OCI-LY7 (cell line): ENCODE measurements around the gene GSDME. TPM values are rescaled to one million over a fixed set of nuclear protein-coding genes. Genes with fewer than 3 reads are reported as not detected.

Experiments
- BruUV-seq: library from RNA; stranded (reverse); fragments of 400-500 nt; replicated peaks from 2 replicates; lab custom pipeline; 2021; lab: Mats Ljungman, UMichigan
- CTCF ChIA-PET: fragments of 300-600 bp; sonication (Branson Sonifier 250); formaldehyde crosslinking; loops from one replicate; lab custom pipeline; 2022; ENCODE audit warnings: antibody characterized with exemption; ENCODE audit not compliant: unreplicated experiment; lab: Charles Lee
- POLR2A ChIA-PET: fragments of 300-600 bp; sonication (Branson Sonifier 250); formaldehyde crosslinking; loops from one replicate; lab custom pipeline; 2022; ENCODE audit warnings: antibody characterized with exemption; lab: Charles Lee
- DNase-seq: peaks from one replicate; pipeline ENCODE4 v3.0.0-alpha.2; 2015; ENCODE audit warnings: low spot score
- H2AFZ ChIP-seq: fragments of 200-600 bp; sonication (generic), shearing (Covaris generic); 2 replicates; pipeline ENCODE4 v1.6.1; 2014; ENCODE audit warnings: mild to moderate bottlenecking, antibody characterized with exemption, low read length, moderate library complexity
- H3K27ac ChIP-seq: fragments of 200-600 bp; sonication (generic); 2 replicates; pipeline ENCODE4 v1.5.1; 2014; ENCODE audit warnings: mixed run types, low read depth, mild to moderate bottlenecking, moderate library complexity, low read length, inconsistent platforms; ENCODE audit not compliant: poor library complexity, severe bottlenecking
- H3K36me3 ChIP-seq: fragments of 200-600 bp; sonication (generic); 2 replicates; pipeline ENCODE4 v1.6.1; 2014; ENCODE audit warnings: mild to moderate bottlenecking, antibody characterized with exemption, low read length, moderate library complexity, mixed read lengths; ENCODE audit not compliant: insufficient read depth
- H3K4me1 ChIP-seq: fragments of 200-600 bp; sonication (generic); 2 replicates; pipeline ENCODE4 v1.5.1; 2014; ENCODE audit warnings: mild to moderate bottlenecking, low read length; ENCODE audit not compliant: insufficient read depth, poor library complexity, severe bottlenecking
- H3K4me2 ChIP-seq: fragments of 200-600 bp; sonication (generic); 2 replicates; pipeline ENCODE4 v1.6.1; 2014; ENCODE audit warnings: mild to moderate bottlenecking, low read length
- H3K4me3 ChIP-seq: fragments of 200-600 bp; sonication (generic); 2 replicates; pipeline ENCODE4 v1.5.1; 2014; ENCODE audit warnings: mild to moderate bottlenecking, low read depth, low read length; ENCODE audit not compliant: poor library complexity, severe bottlenecking
- H3K79me2 ChIP-seq: fragments of 200-600 bp; sonication (generic); 2 replicates; pipeline ENCODE4 v1.6.1; 2016; ENCODE audit warnings: low read depth, mild to moderate bottlenecking, low read length, moderate library complexity, mixed read lengths; ENCODE audit not compliant: insufficient read depth
- H3K9me2 ChIP-seq: fragments of 200-600 bp; sonication (generic); 2 replicates; pipeline ENCODE4 v1.6.1; 2016; ENCODE audit warnings: mild to moderate bottlenecking, low read length, mixed read lengths; ENCODE audit not compliant: insufficient read depth
- H3K9me3 ChIP-seq: fragments of 200-600 bp; sonication (generic); 2 replicates; pipeline ENCODE4 v1.6.1; 2014; ENCODE audit warnings: mild to moderate bottlenecking, mixed run types, low read length, mixed read lengths
- H4K20me1 ChIP-seq: fragments of 200-600 bp; sonication (generic); 2 replicates; pipeline ENCODE4 v1.6.1; 2014; ENCODE audit warnings: mild to moderate bottlenecking, antibody characterized with exemption, low read length, moderate library complexity, mixed read lengths; ENCODE audit not compliant: insufficient read depth
- EZH2phosphoT487 ChIP-seq: fragments of 200-600 bp; sonication (generic); IDR thresholded peaks from 2 replicates; pipeline ENCODE4 v1.6.1; 2018; ENCODE audit warnings: low read depth, borderline replicate concordance, mild to moderate bottlenecking, mixed run types, antibody characterized with exemption, low read length, moderate library complexity, mixed read lengths
- intact Hi-C: fragments of 100-400 bp; cut with micrococcal nuclease; formaldehyde crosslinking; loops from one replicate; pipeline ENCODE4 v1.10.0; 2022; ENCODE audit not compliant: unreplicated experiment
- total RNA-seq, 2 experiments: library from RNA; depleted of rRNA in 1 of 2; stranded (reverse); fragments of >200 nt in 1 of 2; shearing (Covaris generic) in 1 of 2; gene quantifications; 2 replicates each; pipeline ENCODE4 v1.2.3, GENCODE V29; 2014 to 2022
- TF ChIP-seq, protein P1 (sequence below): fragments of 200-600 bp; sonication (generic); conservative IDR thresholded peaks from 2 replicates; pipeline ENCODE4 v1.5.1; 2014; ENCODE audit warnings: mild to moderate bottlenecking, antibody characterized with exemption, low read length, moderate library complexity, mixed read lengths

The GSDME gene
- total RNA-seq, 2 experiments from 2014 or later: 33.0 to 41.7 TPM

DNA sequence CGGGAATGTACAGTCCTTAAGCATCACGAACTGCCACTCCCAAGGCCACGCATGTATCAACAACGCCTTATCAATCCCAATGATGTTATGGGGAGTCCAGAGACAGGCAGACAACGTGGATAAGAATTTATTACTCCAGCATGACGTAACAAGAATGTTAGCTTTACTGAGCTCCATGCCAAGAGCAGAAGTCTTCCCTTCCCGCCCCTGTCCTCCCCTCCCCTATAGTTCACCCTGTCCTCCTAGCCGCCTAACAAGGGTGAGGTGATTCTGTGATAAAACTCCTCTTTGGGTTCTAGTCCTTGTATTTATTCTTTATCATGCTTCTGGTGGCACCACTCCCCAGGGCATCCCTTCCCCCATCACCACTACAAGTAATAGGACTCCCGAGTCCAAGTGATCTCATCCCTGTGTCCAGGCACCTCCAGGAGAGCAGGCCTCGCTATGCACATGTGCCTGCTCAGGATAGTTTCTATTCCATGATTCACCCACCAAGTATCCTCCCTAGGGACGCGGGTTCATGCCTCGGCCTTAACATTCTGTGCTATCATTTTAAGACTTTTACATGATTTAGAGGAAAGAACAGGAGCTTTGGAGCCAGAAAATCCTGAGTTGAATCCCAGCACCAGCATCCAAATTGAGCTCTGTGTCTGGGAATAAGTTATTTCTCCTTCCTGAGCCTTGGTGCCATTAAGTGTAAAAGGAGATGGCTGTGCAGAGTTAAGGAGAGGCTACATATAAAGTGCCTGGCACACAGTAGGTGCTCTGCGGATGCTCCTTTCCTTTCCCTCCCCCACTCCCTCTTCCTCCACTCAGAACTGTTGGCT lies 15.4 kb downstream of the GSDME start:
- no peaks in the 10 kb centered on the region for H3K36me3 ChIP-seq
- H3K4me1 ChIP-seq: no peaks in the 10 kb centered on the region
- CTCF ChIA-PET: interaction anchor here (0.6 kb wide), 1 partner anchor 139 kb away, joined by 3 read pairs; no protein-coding TSS in a partner anchor
- no peaks in the 10 kb centered on the region for H3K79me2 ChIP-seq
- no peak overlapping the region for H3K27ac ChIP-seq
- H2AFZ ChIP-seq: no peak overlapping the region
- H3K4me2 ChIP-seq: no peak overlapping the region
- H3K9me3 ChIP-seq: peaks cover 14% of the 10 kb centered on the region; the same call in 1 of the 2 replicates
- no peaks in the 10 kb centered on the region for H3K9me2 ChIP-seq
- no peak for DNase-seq
- intact Hi-C loops: no loop called here
- POLR2A ChIA-PET: interaction anchor here (0.6 to 1.4 kb wide), 4 partner anchors 10 to 29 kb away, joined by 3 read pairs; no protein-coding TSS in a partner anchor
- no TSS peak for BruUV-seq
- no peaks in the 10 kb centered on the region for H4K20me1 ChIP-seq
- no peak overlapping the region for H3K4me3 ChIP-seq
- TF ChIP-seq EZH2phosphoT487: no peak
- TF ChIP-seq, protein P1, sequence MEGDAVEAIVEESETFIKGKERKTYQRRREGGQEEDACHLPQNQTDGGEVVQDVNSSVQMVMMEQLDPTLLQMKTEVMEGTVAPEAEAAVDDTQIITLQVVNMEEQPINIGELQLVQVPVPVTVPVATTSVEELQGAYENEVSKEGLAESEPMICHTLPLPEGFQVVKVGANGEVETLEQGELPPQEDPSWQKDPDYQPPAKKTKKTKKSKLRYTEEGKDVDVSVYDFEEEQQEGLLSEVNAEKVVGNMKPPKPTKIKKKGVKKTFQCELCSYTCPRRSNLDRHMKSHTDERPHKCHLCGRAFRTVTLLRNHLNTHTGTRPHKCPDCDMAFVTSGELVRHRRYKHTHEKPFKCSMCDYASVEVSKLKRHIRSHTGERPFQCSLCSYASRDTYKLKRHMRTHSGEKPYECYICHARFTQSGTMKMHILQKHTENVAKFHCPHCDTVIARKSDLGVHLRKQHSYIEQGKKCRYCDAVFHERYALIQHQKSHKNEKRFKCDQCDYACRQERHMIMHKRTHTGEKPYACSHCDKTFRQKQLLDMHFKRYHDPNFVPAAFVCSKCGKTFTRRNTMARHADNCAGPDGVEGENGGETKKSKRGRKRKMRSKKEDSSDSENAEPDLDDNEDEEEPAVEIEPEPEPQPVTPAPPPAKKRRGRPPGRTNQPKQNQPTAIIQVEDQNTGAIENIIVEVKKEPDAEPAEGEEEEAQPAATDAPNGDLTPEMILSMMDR: no peak

DNA sequence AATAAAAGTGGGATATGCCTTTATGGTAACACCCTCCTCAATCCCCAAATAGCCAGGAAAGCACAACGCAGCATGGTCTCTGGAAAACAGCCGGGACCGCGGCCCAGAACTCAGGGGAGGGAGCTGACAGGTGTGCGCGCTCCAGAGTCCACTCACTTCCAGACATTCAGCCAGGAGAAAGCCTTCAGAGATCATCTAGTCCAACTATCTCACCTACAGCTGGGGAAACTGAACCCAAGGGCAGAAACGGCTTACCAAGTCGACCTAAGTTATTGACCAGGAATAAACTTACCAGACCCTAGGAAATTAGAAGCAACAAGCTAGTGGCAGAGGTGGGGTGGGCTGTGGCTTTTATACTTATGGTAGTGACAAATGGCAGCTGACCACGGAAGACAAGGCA lies 16.4 kb downstream of the GSDME start:
- H3K4me3 ChIP-seq: no peak overlapping the region
- ChIA-PET CTCF (interaction anchor here (0.6 kb wide), 1 partner anchor 140 kb away, joined by 3 read pairs; no protein-coding TSS in a partner anchor), POLR2A (interaction anchor here (0.6 to 1.4 kb wide), 3 partner anchors 10 to 30 kb away, joined by 3 read pairs; no protein-coding TSS in a partner anchor)
- no peak overlapping the region for H2AFZ ChIP-seq
- H3K9me2 ChIP-seq: no peaks in the 10 kb centered on the region
- no peak overlapping the region for H3K4me2 ChIP-seq
- H3K27ac ChIP-seq: no peak overlapping the region
- no peak for DNase-seq
- no peaks in the 10 kb centered on the region for H3K4me1 ChIP-seq
- TF ChIP-seq, protein P1: no peak
- TF ChIP-seq EZH2phosphoT487: no peak
- BruUV-seq: no TSS peak
- H4K20me1 ChIP-seq: no peaks in the 10 kb centered on the region
- H3K9me3 ChIP-seq: peaks cover 14% of the 10 kb centered on the region; the same call in 1 of the 2 replicates
- no peaks in the 10 kb centered on the region for H3K36me3 ChIP-seq
- H3K79me2 ChIP-seq: no peaks in the 10 kb centered on the region
- intact Hi-C loops: no loop called here
